PFSK-1 (cell line): ENCODE results near the gene H2BK1.

Experiments
- FOXP2 ChIP-seq: optimal IDR thresholded peaks from 2 replicates; pipeline ENCODE3; 2011; ENCODE audit warnings: borderline replicate concordance, control low read depth, inconsistent platforms; ENCODE audit not compliant: insufficient read depth; ENCODE audit errors: extremely low read length, extremely low read depth
- POLR2AphosphoS5 ChIP-seq: IDR thresholded peaks from 2 replicates; pipeline ENCODE4 v1.6.1; 2012; ENCODE audit warnings: low read depth, mild to moderate bottlenecking, control low read depth, low read length, moderate library complexity
- REST ChIP-seq, 2 experiments: IDR thresholded peaks; 2 replicates each; pipeline versions ENCODE4 v1.6.1 to v1.8.0; 2011 to 2012; ENCODE audit warnings: low read depth in 2 of 2, low read length in 2 of 2, control low read depth in 1 of 2, inconsistent platforms in 1 of 2, mild to moderate bottlenecking in 1 of 2, moderate library complexity in 1 of 2; ENCODE audit not compliant: insufficient read depth in 1 of 2
- SIN3A ChIP-seq: IDR thresholded peaks from 2 replicates; pipeline ENCODE4 v1.6.1; 2012; ENCODE audit warnings: mild to moderate bottlenecking, low read length, moderate library complexity, borderline replicate concordance; ENCODE audit not compliant: insufficient read depth
- TAF1 ChIP-seq: IDR thresholded peaks from 2 replicates; pipeline ENCODE4 v1.6.1; 2012; ENCODE audit warnings: low read length, control low read depth, borderline replicate concordance; ENCODE audit not compliant: insufficient read depth

The H2BK1 gene

GRCh38 chr7:151181011-151181431, 29.3 kb downstream of the H2BK1 start:
- TF ChIP-seq FOXP2, result no peak
- TF ChIP-seq REST (IDR thresholded peaks at IDR 0.05; ENCODE audit: insufficient read depth in 1 of 2, low read depth in 2 of 2, low read length in 2 of 2), result no peak

GRCh38 chr7:151179946-151180345, 30.3 kb downstream of the H2BK1 start:
- TF ChIP-seq POLR2AphosphoS5, result no peak
- no peak for TF ChIP-seq SIN3A
- TF ChIP-seq FOXP2, result no peak
- TF ChIP-seq REST (IDR thresholded peaks at IDR 0.05; ENCODE audit: insufficient read depth in 1 of 2, low read depth in 2 of 2, low read length in 2 of 2), result no peak
- TF ChIP-seq TAF1, result no peak

GRCh38 chr7:151179287-151179860, 30.9 kb downstream of the H2BK1 start:
- TF ChIP-seq TAF1 (no peak), FOXP2 (no peak), SIN3A (no peak), POLR2AphosphoS5 (no peak), REST (IDR thresholded peaks at IDR 0.05; ENCODE audit: insufficient read depth in 1 of 2, low read depth in 2 of 2, low read length in 2 of 2) (no peak)

GRCh38 chr7:151178831-151179230, 31.5 kb downstream of the H2BK1 start:
- TF ChIP-seq POLR2AphosphoS5 (no peak), REST (IDR thresholded peaks at IDR 0.05; ENCODE audit: insufficient read depth in 1 of 2, low read depth in 2 of 2, low read length in 2 of 2) (no peak), FOXP2 (no peak), TAF1 (no peak), SIN3A (no peak)

- no peak for TF ChIP-seq SIN3A
- no peak for TF ChIP-seq FOXP2
- no peak for TF ChIP-seq TAF1
- no peak for TF ChIP-seq REST (IDR thresholded peaks at IDR 0.05; ENCODE audit: insufficient read depth in 1 of 2, low read depth in 2 of 2, low read length in 2 of 2)
- TF ChIP-seq POLR2AphosphoS5, result no peak
Measured at GRCh38 chr7:151178236-151178635, 32.1 kb downstream of the H2BK1 start.
